Endothelial cell of umbilical vein (primary cell): ENCODE measurements around the gene PHOX2B.

Source experiments
- POLR2AphosphoS5 ChIP-seq: IDR thresholded peaks from 2 replicates; pipeline ENCODE4 v1.6.1; 2012; ENCODE audit warnings: low read depth, mild to moderate bottlenecking, control low read depth, low read length, moderate library complexity; ENCODE audit not compliant: insufficient read depth
- TF ChIP-seq, protein P1 (sequence below), 2 donors: IDR thresholded peaks; 1 replicate in 1 of 2; 2 replicates in 1 of 2; pipeline ENCODE4 v1.5.1; 2011; ENCODE audit warnings: low read length in 2 of 2, mild to moderate bottlenecking in 2 of 2, moderate library complexity in 2 of 2, control low read depth in 1 of 2, inconsistent platforms in 1 of 2, low read depth in 1 of 2; ENCODE audit not compliant: insufficient read depth in 1 of 2; ENCODE audit errors: extremely low read depth in 1 of 2

DNA sequence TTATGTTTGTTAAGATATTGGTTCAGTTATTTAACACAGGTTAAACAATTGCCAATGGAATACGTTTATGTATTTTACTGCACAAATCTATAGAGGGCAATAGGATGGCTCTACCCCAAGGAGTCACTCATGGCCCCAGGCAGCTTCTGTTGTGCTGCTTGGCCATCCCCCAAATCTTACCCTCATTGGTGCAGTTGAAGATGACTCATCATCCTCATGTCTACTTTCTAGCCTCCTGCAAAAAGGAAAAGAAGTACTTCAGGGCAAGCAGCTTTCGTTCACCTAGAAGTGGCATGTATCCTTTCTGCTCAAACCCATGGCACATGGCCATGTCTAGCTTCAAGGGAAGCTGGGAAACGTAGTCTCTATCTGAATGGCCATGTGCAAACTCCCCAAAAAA lies 14.2 kb downstream of the PHOX2B start:
- no peak for TF ChIP-seq POLR2AphosphoS5
- TF ChIP-seq, protein P1, sequence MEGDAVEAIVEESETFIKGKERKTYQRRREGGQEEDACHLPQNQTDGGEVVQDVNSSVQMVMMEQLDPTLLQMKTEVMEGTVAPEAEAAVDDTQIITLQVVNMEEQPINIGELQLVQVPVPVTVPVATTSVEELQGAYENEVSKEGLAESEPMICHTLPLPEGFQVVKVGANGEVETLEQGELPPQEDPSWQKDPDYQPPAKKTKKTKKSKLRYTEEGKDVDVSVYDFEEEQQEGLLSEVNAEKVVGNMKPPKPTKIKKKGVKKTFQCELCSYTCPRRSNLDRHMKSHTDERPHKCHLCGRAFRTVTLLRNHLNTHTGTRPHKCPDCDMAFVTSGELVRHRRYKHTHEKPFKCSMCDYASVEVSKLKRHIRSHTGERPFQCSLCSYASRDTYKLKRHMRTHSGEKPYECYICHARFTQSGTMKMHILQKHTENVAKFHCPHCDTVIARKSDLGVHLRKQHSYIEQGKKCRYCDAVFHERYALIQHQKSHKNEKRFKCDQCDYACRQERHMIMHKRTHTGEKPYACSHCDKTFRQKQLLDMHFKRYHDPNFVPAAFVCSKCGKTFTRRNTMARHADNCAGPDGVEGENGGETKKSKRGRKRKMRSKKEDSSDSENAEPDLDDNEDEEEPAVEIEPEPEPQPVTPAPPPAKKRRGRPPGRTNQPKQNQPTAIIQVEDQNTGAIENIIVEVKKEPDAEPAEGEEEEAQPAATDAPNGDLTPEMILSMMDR (IDR thresholded peaks at IDR 0.05; ENCODE audit: extremely low read depth in 1 of 2, insufficient read depth in 1 of 2, low read depth in 1 of 2, low read length in 2 of 2) = no peak
